DOHH2 (cell line): ENCODE data around the gene INPPL1.

Experiments
- CTCF ChIP-seq: fragments of 200-600 bp; sonication (generic); IDR thresholded peaks from one replicate; pipeline ENCODE4 v1.5.1; 2014; ENCODE audit warnings: antibody characterized with exemption, mild to moderate bottlenecking, low read depth, low read length; ENCODE audit not compliant: poor library complexity, severe bottlenecking
- EZH2phosphoT487 ChIP-seq: fragments of 200-600 bp; sonication (generic); IDR thresholded peaks from 2 replicates; pipeline ENCODE4 v1.6.1; 2017; ENCODE audit warnings: borderline replicate concordance, mild to moderate bottlenecking, antibody characterized with exemption, low read length, moderate library complexity, mixed read lengths

DNA sequence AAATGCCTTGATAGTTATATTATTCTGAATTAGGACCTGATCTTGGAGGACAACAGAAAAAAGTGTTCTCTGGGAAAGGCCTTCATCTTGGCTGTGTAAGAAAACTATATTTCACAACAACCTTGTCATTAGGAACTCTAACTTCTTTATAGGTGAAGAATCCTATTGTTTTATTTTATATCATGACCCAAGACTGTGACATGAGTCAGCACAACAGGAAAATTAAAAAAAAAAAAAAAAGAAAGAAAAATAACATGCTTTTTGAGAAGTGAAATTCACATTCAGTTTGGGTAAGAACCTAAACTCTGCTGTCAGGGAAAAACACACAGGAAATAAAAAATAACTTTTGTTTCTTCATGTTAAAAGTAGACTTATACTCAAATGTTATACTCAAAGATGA, 19.7 kb upstream of the INPPL1 start:
- TF ChIP-seq CTCF (no peak), EZH2phosphoT487 (no peak)
